ENCODE measurements around the gene SHISA8.
"Not testable (repeated sequence)": the region's sequence is repeated elsewhere in the genome, so short reads cannot be mapped to it uniquely, and the experiment has no call there.

Gene SHISA8

GRCh38 chr22:41898645-41899044 lies 16.2 kb downstream of the SHISA8 start:
- no peak for DNase-seq

GRCh38 chr22:41893591-41894375 lies 21.1 kb downstream of the SHISA8 start:
- no peak for DNase-seq

- DNase-seq: no peak
These were observed 22.2 kb downstream of the SHISA8 start for GRCh38 chr22:41892721-41893120.

- no peak for DNase-seq
These were observed 23.5 kb downstream of the SHISA8 start for GRCh38 chr22:41891407-41891806.

GRCh38 chr22:41888627-41889200 lies 26.2 kb downstream of the SHISA8 start:
- no peak for DNase-seq

- DNase-seq: no peak
These were observed 29.4 kb downstream of the SHISA8 start for GRCh38 chr22:41885516-41885915.

GRCh38 chr22:41885116-41885515 lies 29.8 kb downstream of the SHISA8 start:
- no peak for DNase-seq

GRCh38 chr22:41883400-41883799 lies 31.5 kb downstream of the SHISA8 start:
- DNase-seq: no peak

- no peak for DNase-seq
These were observed 34.2 kb downstream of the SHISA8 start for GRCh38 chr22:41880653-41881052.

- no peak for DNase-seq
These were observed 38.2 kb downstream of the SHISA8 start for GRCh38 chr22:41876675-41877074.

- DNase-seq: no peak
These were observed 38.6 kb downstream of the SHISA8 start for GRCh38 chr22:41876275-41876674.

GRCh38 chr22:41875531-41876270 lies 39.2 kb downstream of the SHISA8 start:
- DNase-seq: no peak

GRCh38 chr22:41874090-41874489 lies 40.8 kb downstream of the SHISA8 start:
- DNase-seq: no peak

- no peak for DNase-seq
These were observed 41.5 kb downstream of the SHISA8 start for GRCh38 chr22:41873391-41873790.

GRCh38 chr22:41870786-41871185 lies 44.1 kb downstream of the SHISA8 start:
- DNase-seq: no peak

GRCh38 chr22:41870081-41870480 lies 44.8 kb downstream of the SHISA8 start:
- not testable (repeated sequence) for DNase-seq

GRCh38 chr22:41868556-41868955 lies 46.3 kb downstream of the SHISA8 start:
- no peak for DNase-seq

GRCh38 chr22:41863472-41863871 lies 51.4 kb downstream of the SHISA8 start:
- DNase-seq: no peak

- no peak for DNase-seq
These were observed 52.2 kb downstream of the SHISA8 start for GRCh38 chr22:41862530-41863266.

- no peak for DNase-seq
These were observed 52.7 kb downstream of the SHISA8 start for GRCh38 chr22:41862160-41862529.
